Progenitor cell of endocrine pancreas (in vitro differentiated cells): ENCODE data around the gene CSNK2A1. TPM values are rescaled to one million over a fixed set of nuclear protein-coding genes. Genes with fewer than 3 reads are reported as not detected.

Experiments used
- DNase-seq: peaks from one replicate; pipeline ENCODE4 v3.0.0; 2021; ENCODE audit warnings: low spot score; ENCODE audit not compliant: unreplicated experiment
- H3K27ac Mint-ChIP-seq: 2 replicates; pipeline ENCODE4 v1.8.0; 2021; ENCODE audit warnings: mild to moderate bottlenecking, moderate library complexity, mixed read lengths
- H3K27me3 Mint-ChIP-seq: 2 replicates; pipeline ENCODE4 v1.8.0; 2021; ENCODE audit warnings: mixed read lengths
- H3K36me3 Mint-ChIP-seq: 2 replicates; pipeline ENCODE4 v1.8.0; 2022; ENCODE audit warnings: mixed read lengths; ENCODE audit not compliant: insufficient read depth
- H3K4me1 Mint-ChIP-seq: 2 replicates; pipeline ENCODE4 v1.8.0; 2021; ENCODE audit warnings: low read depth, mixed read lengths
- H3K4me3 Mint-ChIP-seq: 2 replicates; pipeline ENCODE4 v1.8.0; 2021; ENCODE audit warnings: low read depth, mild to moderate bottlenecking, moderate library complexity, mixed read lengths
- H3K9me3 Mint-ChIP-seq: 2 replicates; pipeline ENCODE4 v1.8.0; 2021; ENCODE audit warnings: low read depth, mixed read lengths
- total RNA-seq: library from RNA; stranded (reverse); gene quantifications from 2 replicates; pipeline ENCODE4 v1.2.1, GENCODE V29; 2021
- TF ChIP-seq, protein P1 (sequence below): fragments of 200-600 bp; sonication (generic); IDR thresholded peaks from one replicate; pipeline ENCODE4 v1.5.0; 2021; ENCODE audit warnings: antibody characterized with exemption, mild to moderate bottlenecking; ENCODE audit not compliant: unreplicated experiment

The CSNK2A1 gene
- total RNA-seq, 1 donor from 2014 or later: 175 TPM

- H3K27me3 Mint-ChIP-seq: no peaks in the 10 kb centered on the region
- peaks cover 14% of the 10 kb centered on the region for H3K9me3 Mint-ChIP-seq
- peaks cover 13% of the 10 kb centered on the region for H3K4me1 Mint-ChIP-seq
- H3K27ac Mint-ChIP-seq: no peak overlapping the region
- TF ChIP-seq, protein P1, sequence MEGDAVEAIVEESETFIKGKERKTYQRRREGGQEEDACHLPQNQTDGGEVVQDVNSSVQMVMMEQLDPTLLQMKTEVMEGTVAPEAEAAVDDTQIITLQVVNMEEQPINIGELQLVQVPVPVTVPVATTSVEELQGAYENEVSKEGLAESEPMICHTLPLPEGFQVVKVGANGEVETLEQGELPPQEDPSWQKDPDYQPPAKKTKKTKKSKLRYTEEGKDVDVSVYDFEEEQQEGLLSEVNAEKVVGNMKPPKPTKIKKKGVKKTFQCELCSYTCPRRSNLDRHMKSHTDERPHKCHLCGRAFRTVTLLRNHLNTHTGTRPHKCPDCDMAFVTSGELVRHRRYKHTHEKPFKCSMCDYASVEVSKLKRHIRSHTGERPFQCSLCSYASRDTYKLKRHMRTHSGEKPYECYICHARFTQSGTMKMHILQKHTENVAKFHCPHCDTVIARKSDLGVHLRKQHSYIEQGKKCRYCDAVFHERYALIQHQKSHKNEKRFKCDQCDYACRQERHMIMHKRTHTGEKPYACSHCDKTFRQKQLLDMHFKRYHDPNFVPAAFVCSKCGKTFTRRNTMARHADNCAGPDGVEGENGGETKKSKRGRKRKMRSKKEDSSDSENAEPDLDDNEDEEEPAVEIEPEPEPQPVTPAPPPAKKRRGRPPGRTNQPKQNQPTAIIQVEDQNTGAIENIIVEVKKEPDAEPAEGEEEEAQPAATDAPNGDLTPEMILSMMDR: no peak
- H3K4me3 Mint-ChIP-seq: no peak overlapping the region
- peaks cover 38% of the 10 kb centered on the region for H3K36me3 Mint-ChIP-seq
- DNase-seq: no peak
Observed at GRCh38 chr20:527571-527886, 16.1 kb downstream of the CSNK2A1 start.

- H3K27ac Mint-ChIP-seq: no peak overlapping the region
- H3K4me3 Mint-ChIP-seq: no peak overlapping the region
- H3K9me3 Mint-ChIP-seq: peaks cover 11% of the 10 kb centered on the region
- TF ChIP-seq, protein P1: no peak
- no peak for DNase-seq
- peaks cover 3% of the 10 kb centered on the region for H3K4me1 Mint-ChIP-seq
- no peaks in the 10 kb centered on the region for H3K27me3 Mint-ChIP-seq
- peaks cover 46% of the 10 kb centered on the region for H3K36me3 Mint-ChIP-seq
Observed at GRCh38 chr20:521860-522259, 21.7 kb downstream of the CSNK2A1 start.

DNA sequence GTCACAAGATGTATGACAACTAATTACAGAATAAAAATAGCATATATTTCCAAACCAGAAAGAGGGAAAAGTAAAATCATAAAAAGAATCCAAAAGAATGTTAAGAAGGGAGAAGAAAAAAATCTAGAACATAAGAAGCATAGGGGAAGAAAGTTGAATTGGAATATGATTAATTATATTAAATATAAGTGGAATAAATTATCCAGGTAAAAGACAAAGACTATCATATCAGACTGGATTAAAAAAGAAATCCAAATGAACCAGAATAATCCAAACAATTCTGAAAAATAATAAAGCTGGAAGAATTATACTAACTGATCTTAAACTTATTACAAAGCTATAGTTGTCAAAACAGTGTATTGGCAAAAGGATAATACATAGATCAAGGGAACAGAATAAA, 23.6 kb downstream of the CSNK2A1 start:
- Mint-ChIP-seq H3K9me3 (peaks cover 9% of the 10 kb centered on the region), H3K27me3 (no peaks in the 10 kb centered on the region), H3K36me3 (peaks cover 40% of the 10 kb centered on the region), H3K4me1 (peaks cover 9% of the 10 kb centered on the region), H3K27ac (no peak overlapping the region), H3K4me3 (no peak overlapping the region)
- no peak for DNase-seq
- TF ChIP-seq, protein P1: no peak

DNA sequence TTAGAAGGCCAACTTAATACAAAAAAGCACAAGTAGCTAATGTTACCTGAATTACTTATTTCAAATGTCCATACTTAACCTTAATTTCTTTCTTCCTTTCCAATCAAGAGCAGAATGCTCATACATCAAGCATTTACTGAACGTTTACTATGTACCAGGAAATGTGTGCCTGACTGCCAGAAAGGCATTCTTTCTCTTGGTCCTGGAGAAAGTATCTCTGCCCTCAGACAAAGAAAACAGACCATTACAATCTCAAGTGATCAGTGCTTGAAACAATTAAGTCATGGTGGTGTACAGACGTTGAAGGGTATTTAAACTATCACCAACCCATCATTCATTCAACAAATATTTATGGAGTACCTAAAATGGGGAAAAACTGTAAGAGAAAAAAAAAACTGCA, 26.4 kb downstream of the CSNK2A1 start:
- H3K4me3 Mint-ChIP-seq: no peak overlapping the region

GRCh38 chr20:516799-517198, 26.8 kb downstream of the CSNK2A1 start:
- TF ChIP-seq, protein P1: no peak
- Mint-ChIP-seq H3K36me3 (peaks cover 28% of the 10 kb centered on the region), H3K27ac (no peak overlapping the region), H3K4me3 (no peak overlapping the region), H3K9me3 (peaks cover 9% of the 10 kb centered on the region), H3K27me3 (no peaks in the 10 kb centered on the region), H3K4me1 (peaks cover 9% of the 10 kb centered on the region)
- DNase-seq: no peak

More for the DNA sequence above, 26.4 kb downstream of the CSNK2A1 start:
- peaks cover 31% of the 10 kb centered on the region for H3K36me3 Mint-ChIP-seq
- peaks cover 9% of the 10 kb centered on the region for H3K4me1 Mint-ChIP-seq
- TF ChIP-seq, protein P1: no peak
- H3K9me3 Mint-ChIP-seq: peaks cover 9% of the 10 kb centered on the region
- no peak for DNase-seq
- no peaks in the 10 kb centered on the region for H3K27me3 Mint-ChIP-seq
- peak overlapping the region; percentile 44 for H3K27ac Mint-ChIP-seq
